Esophagus (tissue), 2 donors: ENCODE data around the gene MFAP1. TPM values are rescaled to one million over a fixed set of nuclear protein-coding genes. Genes with fewer than 3 reads are reported as not detected.
"Not testable (repeated sequence)": the region's sequence is repeated elsewhere in the genome, so short reads cannot be mapped to it uniquely, and the experiment has no call there.

Source experiments
- H3K27ac ChIP-seq, 2 donors: one replicate each; pipeline ENCODE4 v1.5.1; 2013; ENCODE audit warnings: low read depth in 2 of 2, mild to moderate bottlenecking in 2 of 2, inconsistent platforms in 1 of 2, low read length in 1 of 2, moderate library complexity in 1 of 2
- H3K27me3 ChIP-seq, 2 donors: one replicate each; pipeline ENCODE4 v1.6.1; 2013; ENCODE audit warnings: low read length in 2 of 2, control low read depth in 1 of 2, mild to moderate bottlenecking in 1 of 2; ENCODE audit not compliant: insufficient read depth in 2 of 2, control insufficient read depth in 1 of 2
- H3K36me3 ChIP-seq, 2 donors: one replicate each; pipeline ENCODE4 v1.6.1; 2013; ENCODE audit warnings: low read length in 1 of 2; ENCODE audit not compliant: control insufficient read depth in 2 of 2, insufficient read depth in 2 of 2
- H3K4me1 ChIP-seq, 2 donors: one replicate each; pipeline ENCODE4 v1.6.1; 2013; ENCODE audit warnings: low read length in 1 of 2; ENCODE audit not compliant: control insufficient read depth in 2 of 2, insufficient read depth in 2 of 2
- H3K4me3 ChIP-seq, 2 donors: one replicate each; pipeline ENCODE4 v1.5.1; 2013; ENCODE audit warnings: low read length in 2 of 2, mild to moderate bottlenecking in 2 of 2, low read depth in 1 of 2, moderate library complexity in 1 of 2
- H3K9me3 ChIP-seq, 2 donors: one replicate each; pipeline ENCODE4 v1.6.1; 2013; ENCODE audit warnings: mild to moderate bottlenecking in 2 of 2, low read depth in 1 of 2, low read length in 1 of 2, moderate library complexity in 1 of 2; ENCODE audit not compliant: control insufficient read depth in 2 of 2, insufficient read depth in 1 of 2
- WGBS, 2 donors: extraction: QIAGEN DNeasy Blood & Tissue Kit; methylation state at CpG; one replicate each; pipeline ENCODE4 v1.1.7; 2013; 5-methylcytosine and 5-hydroxymethylcytosine counted together
- polyA plus RNA-seq, 2 donors: library from polyadenylated mRNA; stranded (reverse); fragments of 200-250 nt; gene quantifications; one replicate each; pipeline ENCODE4 v1.2.3, GENCODE V29; 2013
- donor health status: healthy with polysubstance abuse.
- donor health status: Bipolar disorder and iron deficiency.

Gene MFAP1
- polyA plus RNA-seq, 2 donors: 7.7 to 16.8 TPM

DNA sequence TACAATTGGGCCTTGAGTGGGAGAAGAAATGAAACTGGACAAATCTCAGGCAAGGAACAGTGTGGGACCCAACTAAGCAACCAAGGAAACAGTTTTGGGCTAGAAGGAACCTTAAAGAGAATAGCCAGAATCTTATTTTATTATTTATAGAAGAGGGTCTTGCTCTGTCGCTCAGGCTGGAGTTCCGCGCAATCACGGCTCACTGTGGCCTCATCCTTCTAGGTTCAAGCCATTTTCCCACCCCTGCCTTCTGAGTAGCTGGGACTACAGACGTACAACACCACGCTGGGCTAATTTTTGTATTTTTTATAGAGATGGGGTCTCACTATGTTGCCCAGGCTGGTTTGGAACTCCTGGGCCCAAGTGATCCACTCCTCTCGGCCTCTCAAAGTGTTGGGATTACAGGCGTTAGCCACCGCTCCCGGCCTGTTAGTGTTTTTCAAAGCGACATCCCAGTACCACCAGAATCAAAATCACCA is 1.6 kb upstream of the MFAP1 start:
- Histone ChIP-seq H3K27ac (no peak overlapping the region), H3K36me3 (no peaks in the 10 kb centered on the region), H3K27me3 (no peaks in the 10 kb centered on the region), H3K9me3 (no peaks in the 10 kb centered on the region), H3K4me1 (peaks cover 0 to 2% of the 10 kb centered on the region in 2 donors), H3K4me3 (peak overlapping the region in 1 of 2 donors; percentile 63)
- 95 to 98% methylated on average over 11 of the region's 11 CpGs for WGBS, 2 donors

DNA sequence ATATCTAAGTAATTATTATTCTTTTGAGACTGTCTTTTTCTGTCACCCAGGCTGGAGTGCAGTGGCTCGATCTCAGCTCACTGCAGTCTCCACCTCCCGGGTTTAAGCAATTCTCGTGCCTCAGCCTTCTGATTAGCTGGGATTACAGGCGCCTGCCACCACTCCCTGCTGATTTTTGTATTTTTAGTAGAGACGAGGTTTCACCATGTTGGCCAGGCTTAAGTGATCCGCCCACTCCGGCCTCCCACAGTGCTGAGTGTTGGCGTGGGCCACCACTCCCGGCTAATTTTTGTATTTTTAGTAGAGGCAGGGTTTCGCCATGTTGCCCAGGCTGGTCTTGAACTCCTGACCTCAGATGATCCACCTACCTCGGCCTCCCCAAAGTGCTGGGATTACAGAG is 815 bp upstream of the MFAP1 start:
- H3K9me3 ChIP-seq, H3K27me3 ChIP-seq, H3K36me3 ChIP-seq, H3K4me3 ChIP-seq, H3K4me1 ChIP-seq, H3K27ac ChIP-seq: not testable (repeated sequence)
- 95 to 96% methylated on average over 11 of the region's 11 CpGs for WGBS, 2 donors

GRCh38 chr15:43821505-43821904 is 3.0 kb downstream of the MFAP1 start:
- H3K4me1 ChIP-seq: peaks cover 0 to 2% of the 10 kb centered on the region in 2 donors
- H3K27ac ChIP-seq: no peak overlapping the region
- H3K9me3 ChIP-seq: no peaks in the 10 kb centered on the region
- H3K4me3 ChIP-seq: no peak overlapping the region
- 54 to 61% methylated on average over 3 of the region's 3 CpGs for WGBS, 2 donors
- no peaks in the 10 kb centered on the region for H3K27me3 ChIP-seq
- peaks cover 0 to 2% of the 10 kb centered on the region in 2 donors for H3K36me3 ChIP-seq

- peaks cover 14 to 22% of the 10 kb centered on the region in 2 donors for H3K36me3 ChIP-seq
- not testable (repeated sequence) for H3K27ac ChIP-seq, H3K4me1 ChIP-seq, H3K9me3 ChIP-seq, H3K27me3 ChIP-seq, H3K4me3 ChIP-seq
- WGBS, 2 donors: 94 to 99% methylated on average over 5 of the region's 5 CpGs
Observed at GRCh38 chr15:43815064-43815463, 9.4 kb downstream of the MFAP1 start.

DNA sequence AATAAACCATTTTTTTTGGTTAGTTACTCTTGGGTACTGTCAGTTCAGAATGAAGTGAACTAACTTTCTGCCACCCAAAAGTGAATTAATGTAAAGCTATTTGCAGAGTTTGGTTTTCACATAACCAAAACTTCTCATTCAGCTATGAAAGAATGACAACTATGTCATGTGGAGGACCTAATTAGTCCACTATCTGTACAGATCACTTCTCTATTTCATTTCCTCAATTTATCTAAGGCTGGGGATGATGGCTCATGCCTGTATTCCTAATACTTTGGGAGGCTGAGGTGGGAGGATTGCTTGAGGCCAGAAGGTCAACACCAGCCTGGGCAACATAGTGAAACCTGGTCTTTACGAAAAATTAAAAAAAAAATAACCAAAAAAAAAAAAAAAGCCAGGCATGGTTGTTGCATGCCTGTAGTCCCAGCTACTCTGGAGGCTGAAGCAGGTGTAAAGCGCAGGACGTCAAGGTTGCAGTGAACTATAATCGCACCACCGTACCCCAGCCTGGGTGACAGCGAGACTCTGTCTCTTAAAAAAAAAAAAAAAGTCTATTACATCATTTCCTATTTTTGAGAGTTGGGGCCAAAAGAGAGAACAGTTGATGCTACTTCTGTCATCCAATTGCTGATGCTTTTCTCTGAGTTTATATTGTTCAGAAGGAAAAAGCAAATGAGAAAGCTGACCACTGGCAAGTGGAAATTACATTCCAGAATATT is 15.4 kb downstream of the MFAP1 start:
- no peaks in the 10 kb centered on the region for H3K9me3 ChIP-seq
- peaks cover 17 to 20% of the 10 kb centered on the region in 2 donors for H3K36me3 ChIP-seq
- no peaks in the 10 kb centered on the region for H3K4me1 ChIP-seq
- H3K4me3 ChIP-seq: no peak overlapping the region
- 89 to 90% methylated on average over 6 of the region's 6 CpGs for WGBS, 2 donors
- no peak overlapping the region for H3K27ac ChIP-seq
- H3K27me3 ChIP-seq: no peaks in the 10 kb centered on the region

DNA sequence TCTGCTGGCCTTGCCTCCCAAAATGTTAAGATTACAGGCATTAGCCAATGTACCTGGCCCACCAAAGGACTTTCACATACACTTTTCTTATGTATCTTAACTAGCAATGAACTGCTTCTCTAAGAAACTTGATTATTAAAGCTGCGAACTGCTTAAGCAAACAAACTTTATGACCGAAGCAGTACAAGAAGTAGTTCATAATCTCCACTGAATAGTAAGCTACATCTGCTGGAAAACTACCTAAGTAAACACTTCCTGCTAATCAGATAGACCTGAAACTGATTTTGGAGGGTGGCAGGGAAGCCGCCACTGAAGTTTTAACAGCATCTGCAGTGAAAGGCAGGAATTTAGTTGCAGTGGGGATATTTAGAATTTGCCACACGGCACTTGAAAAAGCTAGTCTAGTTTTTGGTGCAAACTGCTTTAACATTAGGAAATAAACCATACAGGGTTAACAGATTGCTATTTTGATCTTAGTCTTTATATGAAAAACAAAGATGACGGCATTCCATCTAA is 16.0 kb downstream of the MFAP1 start:
- 86 to 94% methylated on average over 5 of the region's 5 CpGs for WGBS, 2 donors

GRCh38 chr15:43802676-43803075 is 21.8 kb downstream of the MFAP1 start:
- 97 to 98% methylated on average over 7 of the region's 7 CpGs for WGBS, 2 donors
- H3K36me3 ChIP-seq: not testable (repeated sequence)

More for the DNA sequence above, 16.0 kb downstream of the MFAP1 start:
- H3K36me3 ChIP-seq: peaks cover 17 to 20% of the 10 kb centered on the region in 2 donors
- H3K27me3 ChIP-seq: no peaks in the 10 kb centered on the region
- no peak overlapping the region for H3K4me3 ChIP-seq
- H3K27ac ChIP-seq: no peak overlapping the region
- H3K9me3 ChIP-seq: no peaks in the 10 kb centered on the region
- H3K4me1 ChIP-seq: no peaks in the 10 kb centered on the region

DNA sequence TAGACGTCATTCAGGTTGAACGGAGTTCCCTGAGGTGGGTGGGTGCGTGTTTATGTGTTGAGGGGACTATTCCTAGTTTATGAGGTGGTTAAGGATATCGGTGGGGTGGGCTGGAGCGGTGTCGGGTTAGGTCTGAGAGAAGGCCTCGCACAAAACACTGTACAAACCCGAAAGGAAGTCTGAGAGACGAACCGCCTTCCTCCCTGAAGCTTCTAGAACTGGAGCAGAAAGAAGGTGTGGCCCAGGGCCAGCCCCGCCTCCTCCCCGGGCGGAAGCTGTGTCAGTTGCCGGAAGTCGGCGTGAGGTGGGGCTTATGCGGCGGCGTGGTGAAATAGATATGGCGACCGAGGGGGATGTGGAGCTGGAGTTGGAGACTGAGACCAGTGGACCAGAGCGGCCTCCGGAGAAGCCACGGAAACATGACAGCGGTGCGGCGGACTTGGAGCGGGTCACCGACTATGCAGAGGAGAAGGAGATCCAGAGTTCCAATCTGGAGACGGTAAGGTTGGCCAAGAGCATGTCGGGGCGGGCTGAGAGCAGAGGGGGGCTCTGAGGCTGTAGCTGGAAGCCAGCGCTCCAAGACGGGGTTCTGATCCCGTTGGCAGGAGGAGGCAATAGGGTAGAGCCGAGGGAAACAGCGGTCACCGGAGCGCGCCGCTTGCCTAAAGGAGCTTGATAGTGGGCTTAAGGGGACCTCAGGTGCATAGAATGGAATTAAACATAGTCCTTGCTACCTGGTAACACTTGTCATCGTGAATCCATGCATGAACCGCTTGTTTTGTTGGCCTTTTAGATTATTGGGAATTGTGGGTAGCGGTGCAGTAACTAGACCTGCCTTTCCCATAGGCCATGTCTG is 24.0 kb downstream of the MFAP1 start, which contains the start of gene HYPK:
Gene HYPK (plus strand): TSS at position 314 of the 856 bp plus-strand sequence. CDS start 24 bp downstream, at position 338.
- H3K27me3 ChIP-seq: no peaks in the 10 kb centered on the region
- no peaks in the 10 kb centered on the region for H3K9me3 ChIP-seq
- H3K4me1 ChIP-seq: peaks cover 0 to 8% of the 10 kb centered on the region in 2 donors
- peak within 1 kb of the TSS; percentile 74 to 94 for H3K4me3 ChIP-seq
- WGBS, 2 donors: 7 to 8% methylated on average over 44 of the region's 44 CpGs
- H3K36me3 ChIP-seq: peaks cover 6 to 7% of the 10 kb centered on the region in 2 donors
- peak within 1 kb of the TSS; percentile 75 to 95 for H3K27ac ChIP-seq

More at GRCh38 chr15:43802676-43803075, 21.8 kb downstream of the MFAP1 start:
- H3K27ac ChIP-seq, H3K27me3 ChIP-seq, H3K4me1 ChIP-seq, H3K4me3 ChIP-seq, H3K9me3 ChIP-seq: not testable (repeated sequence)

GRCh38 chr15:43799945-43800285 is 24.6 kb downstream of the MFAP1 start, which contains the start of gene SERINC4:
Gene SERINC4 (minus strand): TSS chr15:43800220. CDS start chr15:43799986, 234 bp downstream.
- Histone ChIP-seq H3K4me1 (peaks cover 0 to 8% of the 10 kb centered on the region in 2 donors), H3K27ac (peak within 1 kb of the TSS; percentile 75 to 95)
- WGBS, 2 donors: 92 to 95% methylated on average over 8 of the region's 8 CpGs

More at GRCh38 chr15:43799945-43800285, 24.6 kb downstream of the MFAP1 start, which contains the start of gene SERINC4:
- Histone ChIP-seq H3K4me3 (peak within 1 kb of the TSS; percentile 74 to 94), H3K27me3 (no peaks in the 10 kb centered on the region), H3K9me3 (no peaks in the 10 kb centered on the region), H3K36me3 (peaks cover 3 to 10% of the 10 kb centered on the region in 2 donors)
